GM13977 (cell line): ENCODE measurements around the gene DENND4A.

Experiments
- DNase-seq: peaks from one replicate; pipeline ENCODE4 v3.0.0; 2012; ENCODE audit warnings: low spot score
- in situ Hi-C: fragments of 300-500 bp; cut with MboI; formaldehyde crosslinking; loops from one replicate; pipeline ENCODE4 v1.12.0; 2022; ENCODE audit warnings: low sequenced_read_pairs, low pct_unique_long_range_greater_than_20kb, mixed read lengths, inconsistent platforms; ENCODE audit not compliant: unreplicated experiment
- TF ChIP-seq, protein P1 (sequence below): IDR thresholded peaks from 2 replicates; pipeline ENCODE4 v1.5.1; 2012; ENCODE audit warnings: mild to moderate bottlenecking, control low read depth; ENCODE audit not compliant: insufficient read depth; ENCODE audit errors: extremely low read depth, missing control alignments

DENND4A gene

DNA sequence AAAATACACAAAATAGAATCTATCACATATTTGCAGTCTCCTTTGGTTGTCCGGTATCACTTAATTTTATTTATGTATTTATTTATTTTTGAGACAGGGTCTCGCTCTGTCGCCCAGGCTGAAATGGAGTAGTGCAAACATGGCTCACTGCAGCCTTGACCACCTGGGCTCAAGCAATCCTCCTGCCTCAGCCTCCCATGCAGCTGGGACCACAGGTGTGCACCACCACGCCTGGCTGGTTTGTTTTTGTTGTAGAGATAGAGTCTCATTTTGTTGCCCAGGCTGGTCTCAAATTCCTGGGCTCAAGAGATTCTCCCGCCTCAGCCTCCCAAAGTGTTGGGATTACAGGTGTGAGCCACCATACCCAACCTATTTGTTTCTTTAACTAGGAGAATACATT lies 33.9 kb downstream of the DENND4A start:
- in situ Hi-C loops: no loop called here
- DNase-seq: no peak
- TF ChIP-seq, protein P1, sequence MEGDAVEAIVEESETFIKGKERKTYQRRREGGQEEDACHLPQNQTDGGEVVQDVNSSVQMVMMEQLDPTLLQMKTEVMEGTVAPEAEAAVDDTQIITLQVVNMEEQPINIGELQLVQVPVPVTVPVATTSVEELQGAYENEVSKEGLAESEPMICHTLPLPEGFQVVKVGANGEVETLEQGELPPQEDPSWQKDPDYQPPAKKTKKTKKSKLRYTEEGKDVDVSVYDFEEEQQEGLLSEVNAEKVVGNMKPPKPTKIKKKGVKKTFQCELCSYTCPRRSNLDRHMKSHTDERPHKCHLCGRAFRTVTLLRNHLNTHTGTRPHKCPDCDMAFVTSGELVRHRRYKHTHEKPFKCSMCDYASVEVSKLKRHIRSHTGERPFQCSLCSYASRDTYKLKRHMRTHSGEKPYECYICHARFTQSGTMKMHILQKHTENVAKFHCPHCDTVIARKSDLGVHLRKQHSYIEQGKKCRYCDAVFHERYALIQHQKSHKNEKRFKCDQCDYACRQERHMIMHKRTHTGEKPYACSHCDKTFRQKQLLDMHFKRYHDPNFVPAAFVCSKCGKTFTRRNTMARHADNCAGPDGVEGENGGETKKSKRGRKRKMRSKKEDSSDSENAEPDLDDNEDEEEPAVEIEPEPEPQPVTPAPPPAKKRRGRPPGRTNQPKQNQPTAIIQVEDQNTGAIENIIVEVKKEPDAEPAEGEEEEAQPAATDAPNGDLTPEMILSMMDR: no peak

DNA sequence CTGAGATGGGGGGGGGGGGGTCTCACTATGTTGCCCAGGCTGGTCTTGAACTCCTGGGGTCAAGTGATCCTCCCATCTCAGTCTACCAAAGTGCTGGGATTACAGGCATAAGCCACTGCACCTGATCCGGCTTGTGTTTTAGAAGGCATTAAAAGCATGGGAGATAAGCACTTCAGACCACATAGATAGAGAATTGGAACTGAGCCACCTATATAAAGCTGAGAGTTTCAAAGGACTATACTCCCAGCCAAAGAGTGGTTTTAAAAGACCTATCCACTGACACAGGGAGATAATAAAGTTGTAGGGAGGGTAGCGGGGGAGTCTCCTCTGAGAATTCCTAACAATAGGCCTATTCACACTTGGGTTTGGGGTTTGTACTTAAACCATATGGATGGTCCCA lies 34.8 kb downstream of the DENND4A start:
- in situ Hi-C loops: no loop called here
- DNase-seq: no peak
- TF ChIP-seq, protein P1: no peak

DNA sequence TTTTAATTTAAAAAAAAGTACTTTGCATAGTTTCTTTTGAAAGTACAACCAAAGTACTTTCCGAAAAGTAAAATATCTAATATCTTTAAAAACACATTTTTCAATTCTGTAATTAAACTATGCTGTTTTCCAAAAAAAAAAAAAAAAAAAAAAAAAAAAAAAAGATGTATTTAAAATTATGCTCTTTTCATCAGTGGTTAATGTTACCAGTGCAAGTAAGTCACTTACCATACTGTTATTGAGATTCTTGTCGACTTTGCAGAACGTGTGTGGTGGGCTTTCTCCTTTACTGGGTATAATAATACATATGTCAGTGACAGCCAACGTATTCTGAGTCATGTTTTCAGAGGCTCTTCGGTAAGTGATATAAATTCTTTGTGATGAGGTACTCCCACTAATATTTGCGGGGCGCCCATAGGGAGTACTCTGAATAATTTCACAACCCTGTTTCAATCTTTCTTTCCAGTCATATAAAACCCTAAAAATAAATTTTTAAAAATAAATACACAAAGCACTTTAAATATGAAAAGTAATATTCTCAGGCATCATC lies 39.9 kb downstream of the DENND4A start:
- in situ Hi-C loops: no loop called here
- TF ChIP-seq, protein P1: no peak
- DNase-seq: no peak

DNA sequence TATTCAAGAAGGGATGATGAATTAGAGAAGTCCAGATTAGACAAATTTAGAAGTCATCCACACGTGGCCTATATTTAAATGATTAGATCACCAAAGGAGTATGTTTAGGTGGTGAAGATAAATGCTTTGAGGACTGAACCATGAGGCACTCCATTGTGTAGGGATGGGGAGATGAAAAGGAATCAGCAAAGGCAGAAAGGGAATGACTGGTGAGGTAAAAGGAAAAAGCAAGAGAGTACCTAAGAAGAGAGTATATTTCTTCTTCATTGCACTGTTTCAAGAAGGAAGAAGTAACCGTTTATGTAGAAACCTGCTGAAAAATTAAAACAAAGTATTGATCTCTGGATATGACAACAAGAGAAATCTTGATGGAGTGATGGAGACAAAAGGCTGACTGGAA lies 40.7 kb downstream of the DENND4A start:
- in situ Hi-C loops: no loop called here
- no peak for DNase-seq
- TF ChIP-seq, protein P1: no peak

DNA sequence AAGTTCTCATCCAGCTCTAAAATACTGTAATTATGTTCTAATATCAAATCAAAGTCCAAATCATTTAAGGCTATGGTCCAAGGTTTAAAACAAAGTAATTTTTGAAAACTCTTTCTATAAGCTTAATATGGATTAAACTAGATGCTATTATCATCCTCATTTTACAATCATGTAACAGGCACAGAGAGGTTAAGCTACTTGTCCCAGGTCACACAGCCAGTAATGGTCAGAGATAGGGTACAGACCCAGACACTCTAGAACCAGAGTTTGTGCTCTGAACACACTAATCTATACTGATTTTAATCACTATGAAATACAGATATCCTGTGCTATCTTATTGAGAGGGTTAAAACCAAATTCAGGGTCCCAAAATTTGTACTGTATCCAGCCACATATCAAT lies 44.8 kb downstream of the DENND4A start:
- DNase-seq: no peak
- TF ChIP-seq, protein P1: no peak
- in situ Hi-C loops: no loop called here

DNA sequence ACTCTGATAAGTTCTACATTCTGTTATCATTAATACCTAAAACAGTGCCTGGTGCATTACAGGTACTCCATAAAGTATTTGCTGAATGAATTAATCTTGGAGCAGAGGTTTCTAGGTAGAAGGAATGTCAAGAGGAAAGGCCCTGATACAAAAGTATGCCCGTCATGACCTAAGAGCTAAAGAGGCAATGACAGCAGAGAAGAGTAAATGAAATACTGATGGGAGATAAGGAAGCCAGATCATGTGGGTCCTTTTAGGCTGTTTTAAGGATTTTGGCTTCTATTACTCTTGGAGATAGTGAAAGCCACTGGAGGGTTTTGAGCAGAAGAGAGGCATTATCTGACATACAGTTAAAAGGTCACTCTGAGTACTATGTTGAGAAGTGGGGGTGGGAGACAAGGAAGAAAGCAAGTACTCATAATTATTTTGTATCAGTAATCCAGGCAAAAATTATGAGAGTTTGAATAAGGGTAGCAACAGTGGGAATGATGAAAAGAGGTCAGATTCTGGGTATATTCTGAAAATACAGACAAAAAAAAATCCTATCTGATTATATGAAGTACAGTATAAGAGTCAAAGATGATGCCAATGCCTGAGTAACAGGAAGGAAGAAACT lies 48.3 kb downstream of the DENND4A start:
- TF ChIP-seq, protein P1: no peak
- DNase-seq: no peak
- in situ Hi-C loops: no loop called here

DNA sequence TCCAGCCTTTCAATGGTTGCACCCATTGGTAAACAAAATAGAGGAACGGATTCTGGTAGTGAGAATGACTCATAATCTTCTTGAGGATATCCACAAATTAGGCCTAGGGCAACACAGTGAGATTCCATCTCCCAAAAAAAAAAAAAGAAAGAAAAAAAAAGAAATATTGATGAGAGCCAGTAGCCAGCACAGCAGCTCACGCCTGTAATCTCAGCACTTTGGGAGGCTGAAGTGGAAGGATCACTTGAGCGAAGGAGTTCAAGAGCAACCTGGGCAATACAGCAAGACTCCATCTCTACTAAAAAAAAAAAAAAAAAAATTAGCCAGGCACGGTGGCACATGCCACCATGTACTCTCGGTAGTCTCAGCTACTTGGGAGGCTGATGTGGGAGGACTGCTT lies 51.9 kb downstream of the DENND4A start:
- DNase-seq: no peak
- in situ Hi-C loops: no loop called here

More for the DNA sequence above, 51.9 kb downstream of the DENND4A start:
- TF ChIP-seq, protein P1: no peak
